ENCODE results near the gene NUP210L. TPM values are rescaled to one million over a fixed set of nuclear protein-coding genes. Genes with fewer than 3 reads are reported as not detected.

Gene NUP210L
- total RNA-seq, 4 donors from 2014 or later = not detected

GRCh38 chr1:154179946-154180687 is 25.2 kb upstream of the NUP210L start:
- peaks cover 0 to 15% (median 0%) of the 10 kb centered on the region in 4 donors for H3K36me3 ChIP-seq
- H3K9me3 ChIP-seq = no peaks in the 10 kb centered on the region
- in situ Hi-C loops (cut with MboI; ENCODE audit: low pct_ligation_motif_present in 1 of 4, low pct_unique_long_range_greater_than_20kb in 1 of 4, low sequenced_read_pairs in 3 of 4) (no loop called here), intact Hi-C loops (cut with DNase I; ENCODE audit: low total_unique reads) (no loop called here)
- 38 to 56% methylated on average over 2 to 3 of the region's 3 CpGs for WGBS, 2 donors (ENCODE audit: low coverage in 1 of 2)
- peak in 1 of 3 donors; percentile 13 for TF ChIP-seq POLR2AphosphoS5 (IDR thresholded peaks at IDR 0.05)
- no peak for TF ChIP-seq POLR2A (IDR thresholded peaks at IDR 0.05)
- peak overlapping the region; percentile 95 to 97 (median 96) for H3K27ac ChIP-seq
- peak overlapping the region in 2 of 4 donors; percentile 69 to 82 for H3K4me3 ChIP-seq
- H3K4me1 ChIP-seq = peaks cover 36 to 76% (median 67%) of the 10 kb centered on the region in 4 donors
- no peaks in the 10 kb centered on the region for H3K27me3 ChIP-seq
- peak; percentile 32 for DNase-seq

GRCh38 chr1:154178911-154179811 is 24.3 kb upstream of the NUP210L start:
- peak; percentile 49 for DNase-seq

GRCh38 chr1:154178013-154178412 is 23.1 kb upstream of the NUP210L start:
- intact Hi-C loops (cut with DNase I; ENCODE audit: low total_unique reads) (no loop called here), in situ Hi-C loops (cut with MboI; ENCODE audit: low pct_ligation_motif_present in 1 of 4, low pct_unique_long_range_greater_than_20kb in 1 of 4, low sequenced_read_pairs in 3 of 4) (no loop called here)
- Histone ChIP-seq H3K4me1 (peaks cover 36 to 69% (median 66%) of the 10 kb centered on the region in 4 donors), H3K27ac (peak overlapping the region; percentile 95 to 97 (median 96)), H3K4me3 (no peak overlapping the region), H3K36me3 (peaks cover 0 to 24% (median 3%) of the 10 kb centered on the region in 4 donors), H3K27me3 (no peaks in the 10 kb centered on the region), H3K9me3 (no peaks in the 10 kb centered on the region)
- DNase-seq = no peak
- WGBS, 2 donors (ENCODE audit: low coverage in 1 of 2) = 14 to 46% methylated on average over 1 to 2 of the region's 2 CpGs
- TF ChIP-seq POLR2A (IDR thresholded peaks at IDR 0.05) = no peak

More at GRCh38 chr1:154178911-154179811, 24.3 kb upstream of the NUP210L start:
- H3K27me3 ChIP-seq = no peaks in the 10 kb centered on the region
- WGBS, 2 donors (ENCODE audit: low coverage in 1 of 2) = 58 to 68% methylated on average over 4 to 10 of the region's 10 CpGs
- peak; percentile 30 to 78 (median 63) for TF ChIP-seq POLR2AphosphoS5 (IDR thresholded peaks at IDR 0.05)
- peak; percentile 53 for TF ChIP-seq POLR2A (IDR thresholded peaks at IDR 0.05)
- no peak for TF ChIP-seq EP300 (IDR thresholded peaks at IDR 0.05; ENCODE audit: low read depth)
- peaks cover 0 to 15% (median 0%) of the 10 kb centered on the region in 4 donors for H3K36me3 ChIP-seq
- peak overlapping the region; percentile 95 to 97 (median 96) for H3K27ac ChIP-seq
- H3K4me1 ChIP-seq = peaks cover 36 to 76% (median 67%) of the 10 kb centered on the region in 4 donors
- intact Hi-C loops (cut with DNase I; ENCODE audit: low total_unique reads) (no loop called here), in situ Hi-C loops (cut with MboI; ENCODE audit: low pct_ligation_motif_present in 1 of 4, low pct_unique_long_range_greater_than_20kb in 1 of 4, low sequenced_read_pairs in 3 of 4) (no loop called here)
- peak overlapping the region in 1 of 4 donors; percentile 82 for H3K4me3 ChIP-seq
- no peaks in the 10 kb centered on the region for H3K9me3 ChIP-seq

GRCh38 chr1:154176337-154176736 is 21.5 kb upstream of the NUP210L start:
- Histone ChIP-seq H3K4me3 (no peak overlapping the region), H3K27ac (peak overlapping the region; percentile 61 to 96 (median 96)), H3K36me3 (peaks cover 0 to 41% (median 12%) of the 10 kb centered on the region in 4 donors), H3K9me3 (no peaks in the 10 kb centered on the region), H3K4me1 (peaks cover 29 to 61% (median 58%) of the 10 kb centered on the region in 4 donors), H3K27me3 (no peaks in the 10 kb centered on the region)
- WGBS, 2 donors (ENCODE audit: low coverage in 1 of 2) = 17 to 36% methylated on average over 2 of the region's 2 CpGs
- intact Hi-C loops (cut with DNase I; ENCODE audit: low total_unique reads) = no loop called here
- TF ChIP-seq EP300 (IDR thresholded peaks at IDR 0.05; ENCODE audit: low read depth) (no peak), CTCF (IDR thresholded peaks at IDR 0.05) (no peak), POLR2AphosphoS5 (IDR thresholded peaks at IDR 0.05) (no peak), POLR2A (IDR thresholded peaks at IDR 0.05) (no peak)
- DNase-seq = peak; percentile 28
- in situ Hi-C loops (cut with MboI; ENCODE audit: low pct_ligation_motif_present in 1 of 4, low pct_unique_long_range_greater_than_20kb in 1 of 4, low sequenced_read_pairs in 3 of 4) = no loop called here

GRCh38 chr1:154174654-154175053 is 19.8 kb upstream of the NUP210L start:
- DNase-seq = no peak
- H3K27ac ChIP-seq = no peak overlapping the region
- intact Hi-C loops (cut with DNase I; ENCODE audit: low total_unique reads) = no loop called here
- in situ Hi-C loops (cut with MboI; ENCODE audit: low pct_ligation_motif_present in 1 of 4, low pct_unique_long_range_greater_than_20kb in 1 of 4, low sequenced_read_pairs in 3 of 4) = no loop called here
- H3K4me1 ChIP-seq = peaks cover 15 to 44% (median 41%) of the 10 kb centered on the region in 4 donors
- no peaks in the 10 kb centered on the region for H3K9me3 ChIP-seq
- peaks cover 0 to 55% (median 20%) of the 10 kb centered on the region in 4 donors for H3K36me3 ChIP-seq
- no peak for TF ChIP-seq EP300 (IDR thresholded peaks at IDR 0.05; ENCODE audit: low read depth)
- no peak for TF ChIP-seq CTCF (IDR thresholded peaks at IDR 0.05)
- no peak for TF ChIP-seq POLR2A (IDR thresholded peaks at IDR 0.05)
- TF ChIP-seq POLR2AphosphoS5 (IDR thresholded peaks at IDR 0.05) = no peak
- no peaks in the 10 kb centered on the region for H3K27me3 ChIP-seq
- H3K4me3 ChIP-seq = no peak overlapping the region
- WGBS, 2 donors (ENCODE audit: low coverage in 1 of 2) = 56 to 88% methylated on average over 1 to 4 of the region's 4 CpGs
